Erythroblast (primary cell): ENCODE measurements around the gene MBOAT7.

Experiments
- GATA1 ChIP-seq: IDR thresholded peaks from 2 replicates; pipeline ENCODE4 v1.6.1; 2011; ENCODE audit warnings: low read depth, mild to moderate bottlenecking, control low read depth, low read length, moderate library complexity
- POLR2A ChIP-seq: IDR thresholded peaks from 2 replicates; pipeline ENCODE4 v1.6.1; 2011; ENCODE audit warnings: mild to moderate bottlenecking, low read length

DNA sequence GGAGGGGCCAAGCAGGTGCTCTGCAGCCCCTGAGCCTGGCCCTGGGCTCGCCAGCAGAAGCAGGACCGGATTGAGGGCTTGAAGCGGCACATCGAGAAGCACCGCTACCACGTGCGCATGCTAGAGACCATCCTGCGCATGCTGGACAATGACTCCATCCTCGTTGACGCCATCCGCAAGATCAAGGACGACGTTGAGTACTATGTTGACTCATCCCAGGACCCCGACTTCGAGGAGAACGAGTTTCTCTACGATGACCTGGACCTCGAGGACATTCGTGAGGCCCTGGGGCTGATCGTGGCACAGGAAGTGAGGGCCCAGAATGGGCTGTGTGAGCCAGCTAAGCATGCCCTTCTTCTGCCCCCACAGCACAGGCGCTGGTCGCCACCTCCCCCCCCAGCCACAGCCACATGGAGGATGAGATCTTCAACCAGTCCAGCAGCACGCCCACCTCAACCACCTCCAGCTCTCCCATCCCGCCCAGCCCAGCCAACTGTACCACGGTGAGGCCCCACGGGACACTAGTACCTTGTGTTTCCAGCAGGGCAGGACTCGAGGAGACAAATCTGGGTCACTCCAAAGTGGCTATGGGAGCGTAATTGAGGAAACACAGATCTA is 43.7 kb downstream of the MBOAT7 start:
- TF ChIP-seq POLR2A (no peak), GATA1 (no peak)
